ENCODE measurements around the gene CNIH2. TPM values are rescaled to one million over a fixed set of nuclear protein-coding genes. Genes with fewer than 3 reads are reported as not detected.

The CNIH2 gene
- total and polyA plus RNA-seq, 2 of the 13 experiments (the other 11 are each of a cell fraction or from before 2014, with no cell fraction given) = 0.60 to 0.69 TPM

- no peaks in the 10 kb centered on the region for H3K79me2 ChIP-seq (ENCODE audit: insufficient read depth, low read length)
- FAIRE-seq (no peak), ATAC-seq (no peak), DNase-seq (ENCODE audit: low spot score) (no peak)
- no peak overlapping the region for H2AFZ ChIP-seq (ENCODE audit: low read length)
- H3K36me3 ChIP-seq (replicated peaks in 1 of 2; ENCODE audit: control insufficient read depth in 1 of 2, insufficient read depth in 2 of 2, low read length in 2 of 2) = no peaks in the 10 kb centered on the region
- H3K27ac ChIP-seq (ENCODE audit: extremely low read length, insufficient read depth, low read length) = no peak overlapping the region
- peaks cover 0 to 24% of the 10 kb centered on the region in 2 experiments; a peak in 3 of 5 replicates for H3K27me3 ChIP-seq (ENCODE audit: control insufficient read depth in 1 of 2, insufficient read depth in 2 of 2, low read length in 2 of 2)
- H3K4me3 ChIP-seq (replicated peaks in 1 of 3; ENCODE audit: insufficient read depth in 1 of 3, low read depth in 2 of 3, low read length in 3 of 3) = no peak overlapping the region
- no peaks in the 10 kb centered on the region for H3K9me3 ChIP-seq (ENCODE audit: low read length)
- in situ Hi-C loops (cut with HindIII; ENCODE audit: extremely low pct_ligation_motif_present, low pct_unique_long_range_greater_than_20kb) (loop anchor here (5.0 kb wide), 1 partner anchor 32 kb away; the partner anchor contains the start of gene TMEM151A), intact Hi-C loops (cut with micrococcal nuclease; ENCODE audit: unreplicated experiment) (loop anchor here (5.0 kb wide), 1 partner anchor 542 kb away; the partner anchor contains the start of gene AP5B1)
- H3K4me2 ChIP-seq (ENCODE audit: low read depth, low read length) = no peak overlapping the region
- TF ChIP-seq IRF2 (CRISPR knock-in tag; IDR thresholded peaks at IDR 0.05) (no peak), HOXA3 (CRISPR knock-in tag; IDR thresholded peaks at IDR 0.05) (no peak), HINFP (CRISPR knock-in tag; IDR thresholded peaks at IDR 0.05; ENCODE audit: low read depth) (no peak), HOXD1 (CRISPR knock-in tag; IDR thresholded peaks at IDR 0.05) (no peak), FOXA1 (IDR thresholded peaks at IDR 0.05) (no peak), FOXA1 (CRISPR knock-in tag; IDR thresholded peaks at IDR 0.05) (no peak), ZNF775 (CRISPR knock-in tag; IDR thresholded peaks at IDR 0.05; ENCODE audit: borderline replicate concordance) (no peak), RBAK (CRISPR knock-in tag; IDR thresholded peaks at IDR 0.05) (no peak), ZNF841 (CRISPR knock-in tag; IDR thresholded peaks at IDR 0.05; ENCODE audit: borderline replicate concordance) (no peak), ATAD3A (CRISPR knock-in tag; IDR thresholded peaks at IDR 0.05) (no peak), NCOR1 (IDR thresholded peaks at IDR 0.05; ENCODE audit: borderline replicate concordance, low read length) (no peak), TARDBP (CRISPR knock-in tag; IDR thresholded peaks at IDR 0.05) (no peak), ADNP (CRISPR knock-in tag; IDR thresholded peaks at IDR 0.05) (no peak), KLF16 (CRISPR knock-in tag; IDR thresholded peaks at IDR 0.05) (no peak), NCOA2 (CRISPR knock-in tag; IDR thresholded peaks at IDR 0.05) (no peak), SRSF4 (IDR thresholded peaks at IDR 0.05; ENCODE audit: low read depth, low read length, poor library complexity, severe bottlenecking) (no peak), ZBTB7A (CRISPR knock-in tag; IDR thresholded peaks at IDR 0.05) (no peak), ZNF207 (IDR thresholded peaks at IDR 0.05; ENCODE audit: borderline replicate concordance) (no peak)
- POLR2A ChIA-PET = interaction anchor here (1.1 to 1.8 kb wide), 2 partner anchors 11 to 12 kb away, joined by 3 to 5 read pairs; no protein-coding TSS in a partner anchor
- H4K20me1 ChIP-seq (ENCODE audit: insufficient read depth, low read length) = no peaks in the 10 kb centered on the region
- H3K4me1 ChIP-seq (ENCODE audit: insufficient read depth, low read length) = peaks cover 63% of the 10 kb centered on the region
- no peak overlapping the region for H3K9ac ChIP-seq (ENCODE audit: insufficient read depth, low read depth, low read length)
- WGBS (ENCODE audit: low lambda C conversion rate) = 3% methylated on average over 10 of the region's 10 CpGs
- BruUV-seq (replicated peaks) = no TSS peak
- CTCF ChIA-PET (ENCODE audit: low intra/inter-chr PET ratio, low total read pairs) = interaction anchor here (1.8 kb wide), 1 partner anchor 13 kb away, joined by 4 read pairs; no protein-coding TSS in a partner anchor
Observed at GRCh38 chr11:66324664-66325063, 46.7 kb downstream of the CNIH2 start.

Measured in HepG2 (cell line).